ENCODE results near the gene AGBL4.
"Not testable (repeated sequence)": the region's sequence is repeated elsewhere in the genome, so short reads cannot be mapped to it uniquely, and the experiment has no call there.

AGBL4 gene

GRCh38 chr1:50023292-50024159 is at the start of gene AGBL4:
TSS of gene AGBL4 (minus strand) at chr1:50023954.
- DNase-seq, result no peak

GRCh38 chr1:50066806-50067205 is 43.1 kb upstream of the AGBL4 start:
- DNase-seq, result no peak

DNA sequence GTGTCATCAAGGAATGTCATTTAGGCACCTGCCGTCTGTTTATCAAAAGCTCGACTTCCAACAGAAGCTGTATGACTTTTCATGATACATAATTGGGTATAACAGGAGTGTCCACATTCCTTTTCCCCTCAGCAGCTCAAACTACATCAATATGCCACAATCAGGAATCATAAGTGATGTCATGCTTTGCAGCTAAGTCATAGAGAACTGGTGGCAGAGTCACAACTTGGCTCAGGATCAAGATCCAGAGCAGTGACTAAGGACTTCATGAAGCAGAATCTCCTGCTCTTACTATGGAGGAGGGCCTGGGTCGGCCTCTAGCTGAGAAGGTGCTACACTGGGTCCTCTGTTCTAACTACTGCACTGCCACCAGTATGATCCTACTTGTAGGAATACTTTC is 36.5 kb upstream of the AGBL4 start:
- no peak for DNase-seq

- no peak for DNase-seq
Observed at GRCh38 chr1:50048791-50049190, 25.0 kb upstream of the AGBL4 start.

GRCh38 chr1:50047916-50048694 is 24.4 kb upstream of the AGBL4 start:
- no peak for DNase-seq

DNA sequence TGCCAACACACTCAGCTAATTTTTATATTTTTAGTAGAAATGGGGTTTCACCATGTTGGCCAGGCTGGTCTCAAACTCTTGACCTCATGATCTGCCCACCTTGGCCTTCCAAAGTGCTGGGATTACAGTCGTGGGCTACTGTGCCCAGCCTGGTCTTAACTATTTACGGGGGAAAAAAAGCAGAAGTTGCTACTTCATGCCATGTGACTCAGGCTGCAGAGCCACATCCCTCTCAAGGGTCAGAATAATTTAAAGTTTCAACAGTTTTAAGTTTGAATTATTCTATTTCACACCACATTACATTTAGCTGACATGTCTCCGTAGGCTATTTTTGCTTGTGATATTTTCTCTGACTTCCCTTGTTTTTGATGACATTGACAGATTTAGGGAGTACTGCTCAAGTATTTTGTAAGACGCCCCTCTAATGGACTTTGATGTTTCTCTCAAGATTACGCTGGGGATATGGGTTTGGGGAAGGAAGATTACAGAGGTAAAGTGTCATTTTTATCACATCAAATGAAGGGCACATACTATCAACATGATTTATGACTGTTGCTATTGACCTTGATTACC is 14.6 kb upstream of the AGBL4 start:
- no peak for DNase-seq

- no peak for DNase-seq
Observed at GRCh38 chr1:50027794-50028193, 4.0 kb upstream of the AGBL4 start.

DNA sequence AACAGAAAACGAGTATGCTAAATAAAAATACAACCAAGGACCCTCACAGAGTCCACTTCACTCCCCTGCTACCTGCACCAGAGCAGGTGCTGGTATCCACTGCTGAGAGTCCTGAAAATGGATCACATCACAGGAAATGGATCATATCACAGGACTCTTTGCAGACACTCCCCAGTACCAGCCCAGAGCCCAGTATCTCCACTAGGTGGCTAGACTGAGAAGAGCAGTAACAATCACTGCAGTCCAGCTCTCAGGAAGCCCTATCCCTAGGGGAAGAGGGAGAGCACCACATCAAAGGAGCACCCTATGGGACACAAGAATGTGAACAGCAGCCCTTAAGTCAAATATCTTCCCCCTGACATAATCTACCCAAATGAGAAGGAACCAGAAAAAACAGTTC is 28.0 kb downstream of the AGBL4 start:
- DNase-seq, result no peak

GRCh38 chr1:49971088-49971487 is 52.7 kb downstream of the AGBL4 start:
- DNase-seq, result no peak

- no peak for DNase-seq
Observed at GRCh38 chr1:49951385-49951784, 72.4 kb downstream of the AGBL4 start.

DNA sequence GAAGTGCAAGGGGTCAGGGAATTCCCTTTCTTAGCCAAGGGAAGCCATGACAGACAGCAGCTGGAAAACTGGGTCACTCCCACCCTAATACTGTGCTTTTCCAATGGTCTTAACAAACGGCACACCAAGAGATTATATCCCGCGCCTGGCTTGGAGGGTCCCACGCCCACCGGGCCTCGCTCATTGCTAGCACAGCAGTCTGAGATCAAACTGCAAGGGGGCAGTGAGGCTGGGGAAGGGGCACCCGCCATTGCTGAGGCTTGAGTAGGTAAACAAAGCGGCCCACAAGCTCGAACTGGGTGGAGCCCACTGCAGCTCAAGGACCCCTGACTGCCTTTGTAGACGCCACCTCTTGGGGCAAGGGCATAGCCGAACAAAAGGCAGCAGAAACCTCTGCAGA is 108.5 kb downstream of the AGBL4 start:
- not testable (repeated sequence) for DNase-seq

- no peak for DNase-seq
Observed at GRCh38 chr1:49906365-49906764, 117.4 kb downstream of the AGBL4 start.

- DNase-seq, result no peak
Observed at GRCh38 chr1:49864581-49864980, 159.2 kb downstream of the AGBL4 start.

GRCh38 chr1:49854741-49855140 is 169.0 kb downstream of the AGBL4 start:
- no peak for DNase-seq

DNA sequence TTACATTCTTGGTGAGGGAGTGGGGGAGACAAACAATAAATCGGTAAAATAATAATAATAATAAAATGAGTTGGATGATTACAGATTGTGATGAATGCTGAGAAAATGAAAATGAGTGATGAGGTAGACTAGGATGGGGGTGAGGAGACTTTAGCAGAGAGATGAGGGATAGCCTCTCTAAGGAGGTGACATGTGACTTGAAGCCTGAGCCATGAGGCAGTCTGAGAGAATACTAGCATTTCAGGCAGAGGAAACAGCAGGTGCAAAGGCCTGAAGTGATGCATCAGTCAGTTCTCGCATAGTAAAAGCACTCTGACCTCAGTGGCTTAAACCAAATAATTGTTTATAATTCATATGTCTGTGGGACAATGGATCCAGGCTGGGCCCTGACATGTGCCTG is 181.2 kb downstream of the AGBL4 start:
- DNase-seq, result no peak

DNA sequence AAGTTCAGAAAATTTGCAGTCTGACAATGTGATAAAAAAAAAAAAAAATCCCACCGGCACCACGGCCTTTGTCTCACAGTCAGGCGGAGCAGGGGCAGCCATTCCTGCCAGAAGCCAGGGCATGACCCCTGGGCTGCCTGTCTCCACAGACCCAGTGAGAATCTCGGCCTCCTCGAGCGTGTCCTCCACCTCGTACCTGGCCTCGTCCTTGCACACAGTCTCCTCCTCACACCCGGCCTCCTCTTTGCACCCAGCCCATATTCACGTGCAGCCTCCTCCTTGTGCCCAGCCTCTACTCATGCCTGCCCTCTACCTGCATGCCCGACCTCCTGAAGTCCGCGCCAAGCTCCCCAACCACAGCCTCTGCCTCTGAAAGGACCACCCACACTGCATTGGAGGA is 182.0 kb downstream of the AGBL4 start:
- no peak for DNase-seq

DNA sequence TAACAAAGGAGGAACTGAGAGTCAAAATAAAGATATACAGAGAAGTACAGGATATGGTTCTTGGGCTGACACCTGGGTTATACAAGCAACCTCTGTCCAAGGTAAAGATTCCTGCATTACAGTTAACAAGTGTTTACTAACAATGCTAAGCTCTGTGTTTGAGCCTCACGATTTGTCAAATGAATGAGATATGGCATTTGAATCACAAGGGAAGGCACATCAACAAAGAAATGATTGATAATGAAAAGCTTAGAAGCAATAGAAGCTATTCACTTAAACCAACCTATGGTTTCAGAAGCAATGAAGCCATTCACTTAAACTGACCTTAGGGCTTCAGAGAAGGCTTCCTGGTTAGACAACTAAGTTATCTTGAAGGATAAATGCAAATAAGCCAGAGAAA is 199.5 kb downstream of the AGBL4 start:
- no peak for DNase-seq

DNA sequence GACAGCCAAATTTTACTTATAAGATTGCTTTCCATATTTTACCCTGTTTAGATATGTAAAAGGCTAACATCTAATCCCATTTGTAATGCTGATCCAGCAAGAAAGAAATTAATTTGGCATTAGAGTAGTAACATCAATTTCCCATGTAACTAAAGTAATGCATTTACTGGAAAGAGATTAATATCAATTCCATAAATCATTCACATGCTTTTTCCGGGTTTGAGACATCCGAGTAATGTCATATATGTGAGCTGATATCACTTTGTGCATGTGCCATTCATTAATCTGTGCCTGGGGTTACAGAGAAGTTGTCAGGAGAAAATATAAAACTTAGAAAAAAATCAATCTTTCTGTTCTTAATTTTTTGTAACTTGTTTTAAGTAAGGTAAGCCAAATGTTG is 206.1 kb downstream of the AGBL4 start:
- DNase-seq, result no peak

GRCh38 chr1:49787013-49787412 is 236.7 kb downstream of the AGBL4 start:
- DNase-seq, result not testable (repeated sequence)

DNA sequence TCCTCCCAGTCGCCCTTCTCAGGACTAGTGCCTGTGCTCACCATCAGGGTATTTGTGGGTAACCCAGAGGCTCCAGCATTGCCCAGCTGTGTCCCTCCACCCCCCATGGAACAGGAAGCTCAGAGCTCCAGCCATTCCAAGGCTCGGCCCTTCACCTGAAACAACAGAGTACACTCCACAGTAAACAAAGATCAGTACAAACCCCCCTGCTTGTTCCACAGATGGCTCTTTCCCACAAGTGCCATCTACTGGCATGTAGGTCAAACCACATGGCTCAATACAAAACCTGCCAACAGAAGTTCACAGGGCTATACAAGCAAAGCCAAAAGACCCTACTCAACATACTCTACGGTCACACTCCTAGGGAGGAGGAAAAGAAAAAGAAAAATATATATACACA is 258.7 kb downstream of the AGBL4 start:
- DNase-seq, result no peak

- DNase-seq, result not testable (repeated sequence)
Observed at GRCh38 chr1:49738118-49738517, 285.6 kb downstream of the AGBL4 start.

GRCh38 chr1:49728377-49728776 is 295.4 kb downstream of the AGBL4 start:
- no peak for DNase-seq

GRCh38 chr1:49723662-49724061 is 300.1 kb downstream of the AGBL4 start:
- DNase-seq, result no peak

All from stimulated activated naive CD4-positive, alpha-beta T cell treated with Interleukin-2 at 50 U/mL for 16 hours (primary cell).